HEK293 (cell line): ENCODE results near the gene ZSWIM7.

Experiments
- CTCF ChIA-PET: fragments of 350-600 bp; formaldehyde crosslinking; extraction: SDS; loops from one replicate; lab custom pipeline; 2021; ENCODE audit warnings: antibody characterized with exemption; lab: Yijun Ruan, JAX
- POLR2A ChIA-PET: fragments of 300-600 bp; formaldehyde crosslinking; extraction: SDS; loops from one replicate; lab custom pipeline; 2020; ENCODE audit warnings: antibody characterized with exemption, inconsistent platforms; lab: Yijun Ruan, JAX
- H3K27ac ChIP-seq: fragments of 200-500 bp; sonication (Bioruptor generic); 2 replicates; pipeline ENCODE4 v1.5.1; 2014; ENCODE audit warnings: low read depth, low read length, control low read depth, inconsistent platforms; ENCODE audit errors: extremely low read depth
- H3K36me3 ChIP-seq, 2 experiments: fragments of 200-500 bp in 1 of 2; sonication (Bioruptor generic) in 1 of 2; 1 replicate in 1 of 2; 2 replicates in 1 of 2; pipeline ENCODE4 v1.5.1; 2014 to 2017; ENCODE audit warnings: inconsistent platforms in 2 of 2, low read length in 2 of 2; ENCODE audit not compliant: control insufficient read depth in 2 of 2, insufficient read depth in 1 of 2
- H3K4me1 ChIP-seq: fragments of 200-500 bp; sonication (Bioruptor generic); 2 replicates; pipeline ENCODE4 v1.5.1; 2014; ENCODE audit warnings: mild to moderate bottlenecking, low read length, inconsistent platforms; ENCODE audit not compliant: control insufficient read depth, insufficient read depth
- H3K4me3 ChIP-seq: 2 replicates; pipeline ENCODE4 v1.5.1; 2011; ENCODE audit warnings: low read depth, mild to moderate bottlenecking, control low read depth, low read length, moderate library complexity
- H3K9me3 ChIP-seq: fragments of 200-500 bp; sonication (Bioruptor generic); 2 replicates; pipeline ENCODE4 v1.5.1; 2014; ENCODE audit warnings: low read depth, low read length, inconsistent platforms; ENCODE audit not compliant: control insufficient read depth, insufficient read depth
- BCL11B ChIP-seq: fragments of 450-650 bp; formaldehyde crosslinking; IDR thresholded peaks from 2 replicates; pipeline ENCODE4 v1.5.1; 2016; ENCODE audit warnings: low read depth, missing biosample characterization, missing genetic modification characterization
- MYNN ChIP-seq: fragments of 450-650 bp; formaldehyde crosslinking; IDR thresholded peaks from 2 replicates; pipeline ENCODE4 v1.5.1; 2016; ENCODE audit warnings: missing biosample characterization, missing genetic modification characterization, borderline replicate concordance
- OSR2 ChIP-seq: fragments of 450-650 bp; formaldehyde crosslinking; IDR thresholded peaks from 2 replicates; pipeline ENCODE4 v1.5.1; 2016; ENCODE audit warnings: missing biosample characterization, missing genetic modification characterization
- REPIN1 ChIP-seq: fragments of 450-650 bp; formaldehyde crosslinking; IDR thresholded peaks from 2 replicates; pipeline ENCODE4 v1.5.1; 2017; ENCODE audit warnings: missing biosample characterization, missing genetic modification characterization, low read depth
- SCRT1 ChIP-seq: fragments of 450-650 bp; formaldehyde crosslinking; IDR thresholded peaks from 2 replicates; pipeline ENCODE4 v1.5.1; 2016; ENCODE audit warnings: missing biosample characterization, missing genetic modification characterization, borderline replicate concordance
- SETDB1 ChIP-seq: IDR thresholded peaks from one replicate; pipeline ENCODE4 v1.6.1; 2017; ENCODE audit warnings: mild to moderate bottlenecking, low read length, moderate library complexity, mixed read lengths; ENCODE audit not compliant: insufficient read length
- TCF7L2 ChIP-seq: IDR thresholded peaks from 2 replicates; pipeline ENCODE4 v1.6.1; 2011; ENCODE audit warnings: low read depth, mild to moderate bottlenecking, inconsistent platforms, low read length, moderate library complexity, borderline replicate concordance
- YY2 ChIP-seq: fragments of 450-650 bp; formaldehyde crosslinking; IDR thresholded peaks from 2 replicates; pipeline ENCODE4 v1.5.1; 2016; ENCODE audit warnings: missing biosample characterization, missing genetic modification characterization
- ZFHX2 ChIP-seq: fragments of 450-650 bp; formaldehyde crosslinking; conservative IDR thresholded peaks from 2 replicates; pipeline ENCODE4 v1.5.1; 2016; ENCODE audit warnings: missing biosample characterization, missing genetic modification characterization
- ZFP37 ChIP-seq: fragments of 450-650 bp; formaldehyde crosslinking; IDR thresholded peaks from 2 replicates; pipeline ENCODE4 v1.5.1; 2016; ENCODE audit warnings: missing biosample characterization, missing genetic modification characterization
- ZFP41 ChIP-seq: fragments of 450-650 bp; formaldehyde crosslinking; IDR thresholded peaks from 2 replicates; pipeline ENCODE4 v1.5.1; 2016; ENCODE audit warnings: missing biosample characterization, missing genetic modification characterization, borderline replicate concordance
- ZNF169 ChIP-seq: fragments of 450-650 bp; formaldehyde crosslinking; IDR thresholded peaks from 2 replicates; pipeline ENCODE4 v1.5.1; 2016; ENCODE audit warnings: missing biosample characterization, missing genetic modification characterization
- ZNF223 ChIP-seq: fragments of 450-650 bp; formaldehyde crosslinking; IDR thresholded peaks from 2 replicates; pipeline ENCODE4 v1.5.1; 2016; ENCODE audit warnings: missing biosample characterization, missing genetic modification characterization
- ZNF26 ChIP-seq: fragments of 450-650 bp; formaldehyde crosslinking; IDR thresholded peaks from 2 replicates; pipeline ENCODE4 v1.5.1; 2016; ENCODE audit warnings: missing biosample characterization, missing genetic modification characterization
- ZNF311 ChIP-seq: fragments of 450-650 bp; formaldehyde crosslinking; IDR thresholded peaks from 2 replicates; pipeline ENCODE4 v1.5.1; 2017; ENCODE audit warnings: missing biosample characterization, missing genetic modification characterization, borderline replicate concordance
- ZNF404 ChIP-seq: fragments of 450-650 bp; formaldehyde crosslinking; IDR thresholded peaks from 2 replicates; pipeline ENCODE4 v1.5.1; 2017; ENCODE audit warnings: missing biosample characterization, missing genetic modification characterization
- ZNF513 ChIP-seq: fragments of 450-650 bp; IDR thresholded peaks from 2 replicates; pipeline ENCODE4 v1.5.1; 2018; ENCODE audit warnings: missing biosample characterization, missing genetic modification characterization
- ZNF580 ChIP-seq: fragments of 450-650 bp; formaldehyde crosslinking; IDR thresholded peaks from 2 replicates; pipeline ENCODE4 v1.5.1; 2016; ENCODE audit warnings: missing biosample characterization, missing genetic modification characterization
- ZNF610 ChIP-seq: fragments of 450-650 bp; formaldehyde crosslinking; IDR thresholded peaks from 2 replicates; pipeline ENCODE4 v1.5.1; 2016; ENCODE audit warnings: missing biosample characterization, missing genetic modification characterization, borderline replicate concordance
- ZNF658 ChIP-seq: fragments of 450-650 bp; formaldehyde crosslinking; IDR thresholded peaks from 2 replicates; pipeline ENCODE4; 2016; ENCODE audit warnings: missing biosample characterization, missing genetic modification characterization
- ZNF664 ChIP-seq: fragments of 450-650 bp; formaldehyde crosslinking; IDR thresholded peaks from 2 replicates; pipeline ENCODE4 v1.5.1; 2016; ENCODE audit warnings: missing biosample characterization, missing genetic modification characterization
- ZNF707 ChIP-seq: fragments of 450-650 bp; formaldehyde crosslinking; IDR thresholded peaks from 2 replicates; pipeline ENCODE4 v1.5.1; 2016; ENCODE audit warnings: missing biosample characterization, missing genetic modification characterization
- ZNF830 ChIP-seq: fragments of 450-650 bp; IDR thresholded peaks from 2 replicates; pipeline ENCODE4 v1.5.0; 2018; ENCODE audit warnings: missing biosample characterization, missing genetic modification characterization, low read depth, mild to moderate bottlenecking, moderate library complexity
- TF ChIP-seq, protein P1 (sequence below): fragments of 450-650 bp; formaldehyde crosslinking; IDR thresholded peaks from 2 replicates; pipeline ENCODE4 v1.5.1; 2017; ENCODE audit warnings: missing biosample characterization, missing genetic modification characterization
- TF ChIP-seq, protein P2 (sequence below): fragments of 450-650 bp; formaldehyde crosslinking; IDR thresholded peaks from 2 replicates; pipeline ENCODE4 v1.5.1; 2016; ENCODE audit warnings: missing biosample characterization, missing genetic modification characterization
- TF ChIP-seq, protein P3 (sequence below): fragments of 450-650 bp; formaldehyde crosslinking; IDR thresholded peaks from 2 replicates; pipeline ENCODE4 v1.5.1; 2016; ENCODE audit warnings: missing biosample characterization, missing genetic modification characterization

ZSWIM7 gene

DNA sequence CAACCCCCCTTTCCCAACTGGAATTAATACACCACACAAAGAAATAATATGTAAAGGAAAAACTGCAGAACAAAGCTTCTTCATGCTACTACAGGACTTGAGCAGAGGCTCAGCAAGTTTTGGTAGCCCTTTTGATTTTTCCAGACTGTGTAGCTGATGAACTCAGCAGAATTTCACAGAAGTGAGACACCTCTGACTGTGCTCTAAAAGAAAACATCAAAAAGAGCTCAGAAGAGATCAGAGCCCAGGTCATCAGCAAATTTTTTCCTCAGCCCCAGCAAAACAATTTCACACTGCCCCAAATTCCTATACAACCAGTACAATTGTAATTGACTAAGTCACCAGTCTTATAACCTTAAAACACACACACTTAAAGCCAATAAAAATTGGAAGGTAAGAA lies 38.1 kb upstream of the ZSWIM7 start (continued):
- TF ChIP-seq ZFHX2 (no peak), ZNF223 (tag by site-specific recombination) (no peak), ZNF404 (tag by site-specific recombination) (no peak)

DNA sequence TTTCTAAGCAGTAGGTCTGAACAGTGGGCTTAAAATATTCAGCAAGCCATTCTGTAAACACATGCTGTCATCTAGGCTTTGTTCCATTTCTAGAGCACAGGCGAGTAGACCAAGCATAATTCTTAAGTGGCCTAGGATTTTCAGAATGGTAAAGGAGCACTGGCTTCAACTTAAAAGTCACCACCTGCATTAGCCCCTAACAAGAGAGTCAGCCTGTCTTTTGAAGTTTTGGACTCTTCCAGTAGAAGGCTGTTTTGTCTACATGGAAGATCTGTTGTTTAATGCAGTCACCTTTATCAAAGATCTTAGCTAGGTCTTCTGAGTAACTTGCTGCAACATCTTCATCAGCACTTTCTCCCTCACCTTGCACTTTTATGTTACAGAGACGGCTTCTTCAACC lies 36.8 kb upstream of the ZSWIM7 start:
- Histone ChIP-seq H3K4me1 (no peaks in the 10 kb centered on the region), H3K9me3 (no peaks in the 10 kb centered on the region), H3K4me3 (no peak overlapping the region), H3K27ac (no peak overlapping the region), H3K36me3 (peaks cover 83 to 87% of the 10 kb centered on the region in 2 experiments)
- TF ChIP-seq BCL11B (tag by site-specific recombination) = no peak
- TF ChIP-seq ZNF311 (tag by site-specific recombination) = no peak
- no peak for TF ChIP-seq ZNF707
- no peak for TF ChIP-seq ZNF580 (tag by site-specific recombination)
- no peak for TF ChIP-seq ZNF830 (tag by site-specific recombination)
- no peak for TF ChIP-seq YY2
- no peak for TF ChIP-seq ZNF513 (tag by site-specific recombination)
- TF ChIP-seq ZNF664 (tag by site-specific recombination) = no peak
- TF ChIP-seq ZNF658 = no peak
- peak; percentile 68 for TF ChIP-seq MYNN (tag by site-specific recombination)
- no peak for TF ChIP-seq SCRT1 (tag by site-specific recombination)
- TF ChIP-seq, protein P1, sequence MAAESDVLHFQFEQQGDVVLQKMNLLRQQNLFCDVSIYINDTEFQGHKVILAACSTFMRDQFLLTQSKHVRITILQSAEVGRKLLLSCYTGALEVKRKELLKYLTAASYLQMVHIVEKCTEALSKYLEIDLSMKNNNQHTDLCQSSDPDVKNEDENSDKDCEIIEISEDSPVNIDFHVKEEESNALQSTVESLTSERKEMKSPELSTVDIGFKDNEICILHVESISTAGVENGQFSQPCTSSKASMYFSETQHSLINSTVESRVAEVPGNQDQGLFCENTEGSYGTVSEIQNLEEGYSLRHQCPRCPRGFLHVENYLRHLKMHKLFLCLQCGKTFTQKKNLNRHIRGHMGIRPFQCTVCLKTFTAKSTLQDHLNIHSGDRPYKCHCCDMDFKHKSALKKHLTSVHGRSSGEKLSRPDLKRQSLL (tag by site-specific recombination) = no peak
- no peak for TF ChIP-seq ZNF169
- TF ChIP-seq SETDB1 = peak; percentile 50
- no peak for TF ChIP-seq ZFP41
- ChIA-PET POLR2A (no interaction called here), CTCF (no interaction called here)

DNA sequence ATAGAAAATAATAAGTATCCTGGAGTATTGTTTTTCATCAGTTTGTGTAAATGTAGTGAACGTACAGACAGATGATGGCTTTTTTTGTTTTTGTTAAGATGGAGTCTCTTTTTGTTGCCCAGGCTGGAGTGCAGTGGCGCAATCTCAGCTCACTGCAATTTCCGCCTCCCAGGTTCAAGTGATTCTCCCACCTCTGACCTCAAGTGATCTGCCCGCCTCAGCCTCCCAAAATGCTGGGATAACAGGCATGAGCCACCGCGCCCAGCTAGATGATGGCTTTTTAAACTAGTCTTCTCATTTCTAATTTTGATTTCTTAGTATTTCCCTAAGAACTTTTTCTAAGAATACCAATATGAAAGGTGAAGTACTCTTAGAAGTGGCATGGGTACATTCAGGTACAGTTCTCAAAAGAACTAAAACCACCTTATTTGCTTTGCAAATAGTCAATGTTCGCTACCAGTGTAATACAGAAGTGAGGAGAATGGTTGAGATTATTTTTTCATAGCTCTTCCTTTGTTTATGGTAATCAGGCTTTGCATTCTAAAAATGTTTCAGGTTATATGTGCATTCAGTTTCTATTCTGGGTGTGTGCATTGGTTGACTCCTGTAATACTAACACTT lies 34.3 kb upstream of the ZSWIM7 start:
- POLR2A ChIA-PET = no interaction called here
- H3K27ac ChIP-seq = no peak overlapping the region
- H3K36me3 ChIP-seq = peaks cover 83 to 92% of the 10 kb centered on the region in 2 experiments
- no peak overlapping the region for H3K4me3 ChIP-seq
- H3K9me3 ChIP-seq = no peaks in the 10 kb centered on the region
- 0 out of 2 replicates have a peak, but pooled peaks cover 2% of the 10 kb centered on the region for H3K4me1 ChIP-seq
- CTCF ChIA-PET = interaction anchor here (0.7 kb wide), 1 partner anchor 496 kb away, joined by 4 read pairs; no protein-coding TSS in a partner anchor
- TF ChIP-seq, protein P2, sequence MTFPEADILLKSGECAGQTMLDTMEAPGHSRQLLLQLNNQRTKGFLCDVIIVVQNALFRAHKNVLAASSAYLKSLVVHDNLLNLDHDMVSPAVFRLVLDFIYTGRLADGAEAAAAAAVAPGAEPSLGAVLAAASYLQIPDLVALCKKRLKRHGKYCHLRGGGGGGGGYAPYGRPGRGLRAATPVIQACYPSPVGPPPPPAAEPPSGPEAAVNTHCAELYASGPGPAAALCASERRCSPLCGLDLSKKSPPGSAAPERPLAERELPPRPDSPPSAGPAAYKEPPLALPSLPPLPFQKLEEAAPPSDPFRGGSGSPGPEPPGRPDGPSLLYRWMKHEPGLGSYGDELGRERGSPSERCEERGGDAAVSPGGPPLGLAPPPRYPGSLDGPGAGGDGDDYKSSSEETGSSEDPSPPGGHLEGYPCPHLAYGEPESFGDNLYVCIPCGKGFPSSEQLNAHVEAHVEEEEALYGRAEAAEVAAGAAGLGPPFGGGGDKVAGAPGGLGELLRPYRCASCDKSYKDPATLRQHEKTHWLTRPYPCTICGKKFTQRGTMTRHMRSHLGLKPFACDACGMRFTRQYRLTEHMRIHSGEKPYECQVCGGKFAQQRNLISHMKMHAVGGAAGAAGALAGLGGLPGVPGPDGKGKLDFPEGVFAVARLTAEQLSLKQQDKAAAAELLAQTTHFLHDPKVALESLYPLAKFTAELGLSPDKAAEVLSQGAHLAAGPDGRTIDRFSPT = no peak
- TF ChIP-seq, protein P3, sequence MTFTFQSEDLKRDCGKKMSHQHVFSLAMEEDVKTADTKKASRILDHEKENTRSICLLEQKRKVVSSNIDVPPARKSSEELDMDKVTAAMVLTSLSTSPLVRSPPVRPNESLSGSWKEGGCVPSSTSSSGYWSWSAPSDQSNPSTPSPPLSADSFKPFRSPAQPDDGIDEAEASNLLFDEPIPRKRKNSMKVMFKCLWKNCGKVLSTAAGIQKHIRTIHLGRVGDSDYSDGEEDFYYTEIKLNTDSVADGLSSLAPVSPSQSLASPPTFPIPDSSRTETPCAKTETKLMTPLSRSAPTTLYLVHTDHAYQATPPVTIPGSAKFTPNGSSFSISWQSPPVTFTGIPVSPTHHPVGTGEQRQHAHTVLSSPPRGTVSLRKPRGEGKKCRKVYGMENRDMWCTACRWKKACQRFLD (tag by site-specific recombination) = no peak
- TF ChIP-seq ZNF26 = no peak
- no peak for TF ChIP-seq SETDB1
- TF ChIP-seq OSR2 (tag by site-specific recombination) = no peak
- no peak for TF ChIP-seq ZFP37 (tag by site-specific recombination)
- no peak for TF ChIP-seq REPIN1
- TF ChIP-seq ZNF610 (tag by site-specific recombination) = no peak
- TF ChIP-seq TCF7L2 = no peak
